Measurements from ENCODE around the gene EVPL. TPM values are rescaled to one million over a fixed set of nuclear protein-coding genes. Genes with fewer than 3 reads are reported as not detected.

Gene EVPL
- polyA plus RNA-seq, 1 experiment = not detected

- no peaks in the 10 kb centered on the region for H3K27me3 ChIP-seq (ENCODE audit: control insufficient read depth, insufficient read depth, low read length)
- no peak overlapping the region for H3K27ac ChIP-seq (ENCODE audit: low read depth, low read length)
- no peaks in the 10 kb centered on the region for H3K9me3 ChIP-seq (ENCODE audit: control insufficient read depth, insufficient read depth, low read length)
- CTCF ChIA-PET = no interaction called here
- no peak overlapping the region for H3K4me3 ChIP-seq (ENCODE audit: low read depth, low read length)
- POLR2A ChIA-PET = no interaction called here
- no peak for TF ChIP-seq CTCF (IDR thresholded peaks at IDR 0.05; ENCODE audit: low read depth, low read length)
- DNase-seq (ENCODE audit: low read depth, low spot score) = no peak
Measured at GRCh38 chr17:76050538-76051467, 23.7 kb upstream of the EVPL start.

- no peak for TF ChIP-seq CTCF (IDR thresholded peaks at IDR 0.05; ENCODE audit: low read depth, low read length)
- Histone ChIP-seq H3K27ac (ENCODE audit: low read depth, low read length) (no peak overlapping the region), H3K9me3 (ENCODE audit: control insufficient read depth, insufficient read depth, low read length) (no peaks in the 10 kb centered on the region), H3K4me3 (ENCODE audit: low read depth, low read length) (no peak overlapping the region), H3K27me3 (ENCODE audit: control insufficient read depth, insufficient read depth, low read length) (no peaks in the 10 kb centered on the region)
- no peak for DNase-seq (ENCODE audit: low read depth, low spot score)
- POLR2A ChIA-PET = no interaction called here
- CTCF ChIA-PET = interaction anchor here (0.8 kb wide), 1 partner anchor 36 kb away, joined by 5 read pairs; no protein-coding TSS in a partner anchor
Measured at GRCh38 chr17:76049836-76050537, 22.9 kb upstream of the EVPL start.

DNA sequence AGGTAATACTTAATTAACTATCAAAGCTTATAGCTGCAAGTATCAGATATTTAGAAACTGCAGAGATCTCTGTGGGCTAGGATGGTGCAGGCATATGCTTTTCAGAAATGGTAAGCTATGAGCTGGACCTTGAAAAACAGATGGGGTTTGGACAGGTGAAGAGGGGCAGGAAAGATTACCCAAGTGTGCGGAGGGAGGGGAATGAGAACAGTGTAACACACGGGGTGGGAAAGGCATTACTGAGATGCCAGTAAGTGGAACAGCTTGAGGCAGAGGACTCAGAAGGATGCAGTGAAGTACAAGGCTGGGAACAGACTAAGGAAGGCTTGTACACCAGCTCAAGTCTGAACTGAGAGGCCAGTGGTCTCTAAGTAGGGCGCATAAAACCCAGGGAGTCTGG, 22.1 kb upstream of the EVPL start:
- TF ChIP-seq CTCF (IDR thresholded peaks at IDR 0.05; ENCODE audit: low read depth, low read length) = no peak
- H3K4me3 ChIP-seq (ENCODE audit: low read depth, low read length) = no peak overlapping the region
- no peaks in the 10 kb centered on the region for H3K27me3 ChIP-seq (ENCODE audit: control insufficient read depth, insufficient read depth, low read length)
- POLR2A ChIA-PET = no interaction called here
- CTCF ChIA-PET = interaction anchor here (0.8 kb wide), 1 partner anchor 35 kb away, joined by 5 read pairs; no protein-coding TSS in a partner anchor
- no peaks in the 10 kb centered on the region for H3K9me3 ChIP-seq (ENCODE audit: control insufficient read depth, insufficient read depth, low read length)
- H3K27ac ChIP-seq (ENCODE audit: low read depth, low read length) = no peak overlapping the region
- DNase-seq (ENCODE audit: low read depth, low spot score) = no peak

DNA sequence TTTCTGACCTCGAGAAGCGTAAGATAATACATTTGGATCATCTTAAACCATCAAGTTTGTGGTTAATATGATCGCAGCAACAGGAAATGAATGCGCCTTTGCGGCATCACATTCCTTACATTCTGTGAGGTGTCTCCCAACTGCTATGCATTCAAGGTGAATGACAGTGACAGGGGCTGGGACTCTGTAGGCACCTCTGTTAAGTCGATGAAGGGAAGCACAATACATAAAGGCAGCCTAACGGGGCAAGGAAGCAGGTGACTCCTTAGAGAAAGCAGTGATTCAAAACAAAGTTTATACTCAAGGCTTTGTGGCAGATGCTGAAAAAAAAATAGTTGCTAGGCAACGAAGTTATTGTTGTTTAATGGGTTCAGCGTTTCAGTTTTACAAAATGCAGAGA, 21.6 kb upstream of the EVPL start:
- Histone ChIP-seq H3K4me3 (ENCODE audit: low read depth, low read length) (no peak overlapping the region), H3K27me3 (ENCODE audit: control insufficient read depth, insufficient read depth, low read length) (no peaks in the 10 kb centered on the region), H3K27ac (ENCODE audit: low read depth, low read length) (no peak overlapping the region), H3K9me3 (ENCODE audit: control insufficient read depth, insufficient read depth, low read length) (no peaks in the 10 kb centered on the region)
- no peak for DNase-seq (ENCODE audit: low read depth, low spot score)
- TF ChIP-seq CTCF (IDR thresholded peaks at IDR 0.05; ENCODE audit: low read depth, low read length) = no peak
- CTCF ChIA-PET = interaction anchor here (0.8 to 3.6 kb wide), 2 partner anchors 34 to 35 kb away, joined by 5 to 11 read pairs; no protein-coding TSS in a partner anchor
- POLR2A ChIA-PET = no interaction called here
